Activated CD8-positive, alpha-beta memory T cell treated with anti-CD3 and anti-CD28 coated beads for 1 hour (primary cell): ENCODE data around the gene TIMM50.
"Not testable (repeated sequence)": the region's sequence is repeated elsewhere in the genome, so short reads cannot be mapped to it uniquely, and the experiment has no call there.

ENCODE experiments used
- DNase-seq, 2 donors: peaks; one replicate each; pipeline ENCODE4 v3.0.0-alpha.2; 2020; ENCODE audit warnings: low read depth in 1 of 2; ENCODE audit errors: extremely low read depth in 1 of 2

Gene TIMM50

DNA sequence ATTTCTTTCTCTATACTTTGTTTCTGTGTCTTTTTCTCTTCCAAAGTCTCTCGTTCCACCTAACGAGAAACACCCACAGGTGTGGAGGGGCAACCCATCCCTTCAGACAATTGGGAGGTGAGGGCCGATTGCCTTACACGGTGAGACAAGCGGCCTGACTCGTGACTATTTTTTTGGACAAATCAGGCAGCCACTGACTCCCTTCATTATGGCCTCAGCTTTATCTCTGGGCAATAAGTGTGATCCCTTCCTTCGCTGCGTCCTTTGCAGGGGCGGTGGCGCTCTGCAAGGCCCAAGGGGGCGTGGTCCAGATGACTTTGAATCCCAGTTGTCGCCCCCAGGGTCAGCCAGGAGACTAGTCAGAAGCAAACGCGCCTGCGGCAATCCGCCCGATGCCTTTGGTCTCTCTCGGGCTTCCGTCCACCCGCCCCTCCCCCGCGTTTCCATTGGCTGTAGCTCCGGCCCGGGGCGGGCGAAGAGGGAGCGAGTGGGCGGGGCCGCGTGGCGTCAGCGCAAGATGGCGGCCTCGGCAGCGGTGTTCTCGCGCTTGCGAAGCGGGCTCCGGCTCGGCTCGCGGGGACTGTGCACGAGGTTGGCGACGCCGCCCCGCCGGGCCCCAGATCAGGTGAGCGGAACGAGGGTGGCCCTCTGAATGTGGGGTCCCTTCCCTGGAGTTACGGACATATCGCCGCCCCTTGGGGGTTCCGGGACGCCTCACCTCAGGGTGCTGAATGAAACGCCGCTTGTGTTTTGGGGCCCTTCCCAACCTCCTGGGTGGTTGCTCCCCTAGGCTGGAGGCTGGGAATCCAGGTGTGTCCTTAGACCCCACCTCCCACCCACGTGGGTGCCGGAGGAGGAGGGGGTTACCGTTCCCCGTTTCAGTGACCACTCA is at the start of gene TIMM50:
TSS of gene TIMM50 (plus strand) at position 502 of the 892 bp plus-strand sequence. CDS start at position 518, 16 bp downstream.
- peak; percentile 94 to 98 for DNase-seq

GRCh38 chr19:39432677-39433025 is 48.0 kb upstream of the TIMM50 start:
- no peak for DNase-seq

GRCh38 chr19:39433480-39434079 is 47.1 kb upstream of the TIMM50 start:
- DNase-seq: no peak

GRCh38 chr19:39434123-39435076 is 46.2 kb upstream of the TIMM50 start:
- no peak for DNase-seq

DNA sequence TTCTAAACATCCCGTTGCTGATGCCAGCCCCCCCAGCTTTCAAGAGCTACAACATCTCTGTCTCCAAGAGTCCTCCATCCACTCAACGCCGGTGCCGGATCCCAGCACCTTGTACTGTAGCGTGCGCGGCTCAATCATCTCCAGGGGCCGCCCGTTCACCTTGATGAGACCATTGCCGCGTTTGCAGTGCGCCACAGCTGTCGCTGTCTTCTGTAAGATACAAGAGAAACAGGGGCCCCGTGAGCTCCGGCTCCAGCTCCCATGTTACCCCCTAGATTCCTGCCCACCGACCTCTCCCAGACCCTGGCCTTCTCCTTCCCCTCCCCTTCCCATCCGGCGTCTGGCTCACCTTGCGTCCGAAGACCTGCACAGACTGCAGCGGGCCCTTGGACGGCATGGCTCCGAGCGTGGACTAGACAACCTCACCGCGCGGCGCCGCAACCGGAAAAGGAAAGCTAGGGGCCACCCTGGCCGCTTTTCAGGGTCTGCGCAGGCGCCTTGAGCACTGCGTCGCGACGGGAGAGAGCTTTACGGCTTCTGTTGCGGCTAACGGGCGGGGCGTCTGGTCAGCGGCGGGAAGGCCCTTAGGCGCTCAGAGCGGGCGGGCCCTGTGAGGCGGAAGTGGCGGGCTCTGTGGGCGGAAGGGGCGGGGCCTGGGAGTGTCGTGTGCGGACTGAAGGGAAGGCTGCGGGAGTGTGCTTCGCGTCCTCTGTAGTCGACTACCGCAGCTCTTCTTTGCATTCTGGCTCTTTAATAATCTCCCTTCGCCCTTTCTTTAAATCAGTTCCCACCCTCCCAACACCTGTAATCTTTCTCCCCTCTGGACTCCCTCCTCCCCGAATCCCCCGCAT is 44.9 kb upstream of the TIMM50 start, which contains the start of gene RPS16:
TSS of gene RPS16 (minus strand) at position 451 of the 851 bp plus-strand sequence. CDS start at position 397, 54 bp downstream.
- DNase-seq: peak; percentile 97 to 98

GRCh38 chr19:39436350-39436716 is 44.3 kb upstream of the TIMM50 start:
- DNase-seq: no peak

GRCh38 chr19:39438270-39438934 is 42.2 kb upstream of the TIMM50 start:
- no peak for DNase-seq

DNA sequence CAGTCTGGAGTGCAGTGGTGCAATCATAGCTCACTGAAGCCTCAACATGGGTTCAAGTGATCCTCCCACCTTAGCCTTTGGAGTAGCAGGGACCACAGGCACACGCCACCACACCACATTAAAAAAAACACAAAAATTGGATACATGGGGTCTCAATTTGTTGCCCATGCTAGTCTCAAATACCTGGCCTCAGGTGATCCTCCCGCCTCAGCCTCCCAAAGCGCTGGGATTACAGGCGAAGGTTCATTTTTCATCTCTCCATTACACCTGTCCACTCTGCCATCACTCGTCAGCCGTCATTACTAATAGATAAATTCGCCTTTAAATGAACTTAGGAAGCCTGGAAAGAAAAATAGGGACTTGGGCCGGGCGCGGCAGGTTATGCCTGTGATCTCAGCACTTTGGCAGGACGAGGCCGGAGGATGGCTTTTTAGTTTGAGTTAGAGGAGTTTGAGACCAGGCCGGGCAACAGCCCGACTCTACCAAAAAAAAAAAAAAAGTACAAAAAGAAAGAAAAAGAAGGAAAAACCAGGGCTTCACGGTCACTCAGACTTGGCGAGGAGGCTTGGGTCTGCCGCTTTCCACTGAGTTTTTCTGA is 35.9 kb upstream of the TIMM50 start:
- no peak for DNase-seq

DNA sequence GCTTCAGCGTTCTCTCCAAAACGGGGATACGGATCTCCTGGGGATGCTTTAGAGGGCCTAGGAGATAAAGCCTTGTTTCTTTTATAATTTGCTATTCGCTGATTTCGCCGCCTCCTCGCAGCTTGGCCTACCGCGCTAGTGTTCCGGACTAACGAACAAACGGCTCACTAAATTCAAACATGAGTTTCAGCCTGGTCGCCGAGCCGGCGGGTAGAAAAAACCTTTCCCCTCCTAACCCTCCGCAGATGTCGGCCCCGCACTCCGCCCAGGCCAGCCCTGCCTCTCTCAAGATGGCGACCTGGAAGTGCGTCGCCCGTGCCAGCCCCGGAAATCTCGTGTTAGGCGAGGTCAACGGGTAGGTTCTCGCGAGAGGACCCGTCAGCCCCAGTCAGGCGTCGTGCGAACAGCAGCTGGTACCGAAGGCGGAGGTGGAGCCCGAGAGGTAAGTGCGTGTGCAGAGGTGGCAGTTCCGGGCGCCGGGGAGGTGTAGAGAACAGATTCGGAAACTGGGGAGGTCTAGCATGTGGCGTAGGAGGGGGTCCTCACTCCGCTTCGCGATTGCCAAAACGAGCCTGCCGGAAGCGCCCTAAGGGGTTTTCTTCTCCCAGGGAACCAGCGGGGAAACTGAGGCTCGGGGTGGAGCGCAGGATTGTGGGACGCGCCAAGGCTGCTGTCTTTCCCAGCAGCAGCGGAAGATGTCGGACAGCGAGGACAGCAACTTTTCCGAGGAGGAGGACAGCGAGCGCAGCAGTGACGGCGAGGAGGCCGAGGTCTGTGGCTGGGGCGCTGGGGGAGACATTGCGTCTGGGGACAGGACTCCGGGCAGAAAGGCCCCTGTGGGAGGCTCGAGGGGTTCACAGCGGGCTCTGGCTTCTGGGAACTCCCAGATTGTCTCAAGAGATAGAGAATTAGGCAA is 35.2 kb upstream of the TIMM50 start, which contains the start of gene SUPT5H:
TSS of gene SUPT5H (plus strand) at position 387 of the 916 bp plus-strand sequence. CDS start at position 696, 309 bp downstream.
- peak; percentile 91 to 98 for DNase-seq

DNA sequence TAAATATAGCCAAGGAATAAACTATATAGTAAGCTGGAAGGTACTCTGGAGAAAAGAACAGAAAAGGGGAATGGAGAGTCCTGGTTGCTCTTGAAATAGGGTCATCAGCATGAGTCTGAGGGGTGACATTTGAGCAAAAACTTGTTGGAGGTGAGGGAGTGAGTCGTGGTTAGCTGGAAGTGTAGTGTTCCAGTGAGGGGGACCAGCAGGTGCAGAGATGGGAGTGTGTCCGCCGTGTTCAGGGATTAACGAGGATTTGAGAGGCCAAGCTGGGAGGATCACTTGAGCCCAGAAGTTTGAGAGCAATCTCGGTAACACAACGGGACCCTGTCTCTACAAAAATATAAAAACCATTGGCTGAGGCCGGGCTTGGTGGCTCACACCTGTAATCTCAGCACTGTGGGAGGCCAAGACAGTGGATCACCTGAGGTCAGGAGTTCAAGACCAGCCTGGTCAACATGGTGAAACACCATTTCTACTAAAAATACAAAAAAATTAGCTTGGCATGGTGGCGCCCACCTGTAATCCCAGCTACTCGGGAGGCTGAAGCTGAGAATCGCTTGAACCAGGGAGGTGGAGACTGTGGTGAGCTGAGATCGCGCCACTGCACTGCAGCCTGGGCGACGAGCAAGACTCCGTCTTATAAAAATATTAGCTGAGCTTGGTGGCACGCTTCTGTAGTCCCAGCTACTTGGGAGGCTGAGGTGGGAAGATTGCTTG is 34.1 kb upstream of the TIMM50 start:
- DNase-seq: no peak

DNA sequence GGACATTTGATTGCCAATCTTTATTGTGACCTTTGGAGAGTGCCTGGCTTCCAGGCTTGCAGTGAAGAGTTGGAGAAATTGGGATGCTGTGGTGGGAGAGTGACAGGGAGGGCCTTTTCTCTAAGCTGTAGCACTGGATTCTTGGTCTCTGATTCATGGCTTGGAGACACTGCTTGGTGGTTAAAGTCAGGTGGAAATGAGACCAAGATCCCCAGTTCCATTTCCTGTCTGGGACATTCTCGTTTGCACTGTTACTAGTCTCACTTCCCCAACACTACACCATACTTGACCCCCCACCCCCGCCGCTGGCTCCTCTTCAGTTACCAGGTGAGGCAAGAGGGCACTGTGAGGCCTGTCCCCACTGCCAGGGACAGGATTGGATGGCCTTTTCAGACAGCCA is 32.4 kb upstream of the TIMM50 start:
- DNase-seq: no peak

DNA sequence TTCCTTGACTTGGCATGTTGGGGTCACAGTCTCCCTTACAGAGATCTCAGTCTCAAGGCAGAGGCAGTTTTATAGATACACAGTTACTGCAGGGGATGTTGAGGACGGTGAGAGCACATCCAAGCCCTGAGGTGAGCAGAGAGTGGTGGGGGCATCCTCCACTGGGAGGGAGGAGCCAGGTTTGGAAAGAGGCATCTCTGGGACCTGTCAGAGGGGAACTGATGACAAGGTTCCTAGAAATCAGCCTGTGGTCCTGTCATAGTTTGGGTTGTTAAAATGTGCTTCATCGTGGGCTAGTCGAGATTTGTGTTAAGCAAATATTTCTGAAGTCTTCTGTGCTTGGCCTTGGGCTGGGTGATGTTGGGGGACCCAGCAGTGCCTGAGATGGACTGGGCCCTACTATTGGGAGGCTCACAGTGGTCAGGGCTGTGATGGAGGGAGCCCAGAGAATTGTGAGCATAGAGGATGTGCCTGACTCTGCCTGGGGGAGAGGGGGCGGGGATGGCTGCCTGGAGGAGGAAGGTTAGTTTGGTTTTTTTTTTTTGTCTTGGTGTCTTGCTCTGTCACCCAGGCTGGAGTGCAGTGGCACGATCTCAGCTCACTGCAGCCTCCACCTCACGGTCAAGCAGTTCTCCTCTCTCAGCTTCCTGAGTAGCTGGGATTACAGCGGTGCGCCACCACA is 31.4 kb upstream of the TIMM50 start:
- DNase-seq: no peak

GRCh38 chr19:39451257-39451656 is 29.4 kb upstream of the TIMM50 start:
- DNase-seq: not testable (repeated sequence)

DNA sequence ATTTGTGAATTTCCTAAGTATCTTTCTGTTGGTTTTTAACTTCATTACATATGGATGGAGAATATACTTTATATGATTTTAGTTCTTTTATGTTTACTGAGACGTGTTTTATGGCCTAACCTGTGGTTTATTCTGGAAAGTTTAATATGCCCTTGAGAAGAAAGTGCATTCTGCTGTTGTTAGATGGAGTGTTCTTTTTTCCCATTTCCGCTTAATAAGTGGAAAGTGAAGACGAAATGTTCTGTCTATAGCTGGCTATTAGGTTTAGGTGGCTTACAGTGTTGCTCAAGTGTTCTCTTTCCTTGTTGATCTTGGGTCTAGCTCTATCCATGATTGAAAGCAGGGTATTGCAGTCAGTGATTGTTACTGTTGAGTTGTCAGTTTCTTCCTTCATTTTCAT is 17.2 kb upstream of the TIMM50 start:
- DNase-seq: no peak

- no peak for DNase-seq
These were observed 14.5 kb upstream of the TIMM50 start for GRCh38 chr19:39465956-39466747.

DNA sequence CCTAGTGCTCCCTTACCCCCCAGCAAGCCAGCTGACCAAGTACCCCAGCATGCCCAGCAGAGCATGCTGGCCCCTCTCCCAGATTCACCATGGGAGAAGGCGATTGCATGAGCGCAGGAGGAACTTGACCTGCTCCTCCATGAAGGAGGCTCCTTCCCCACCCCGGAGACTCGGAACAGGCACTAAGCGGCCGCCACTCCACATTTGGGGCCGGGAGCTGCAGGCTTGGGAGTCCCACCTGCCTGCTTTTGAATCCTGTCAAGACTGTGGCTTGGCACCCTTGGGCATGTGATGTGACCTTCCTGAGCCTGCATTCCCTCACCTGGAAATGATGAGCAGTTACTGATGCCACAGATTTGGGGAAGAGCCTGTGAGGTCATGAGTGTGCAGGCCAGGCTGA is 12.7 kb upstream of the TIMM50 start:
- DNase-seq: no peak
